ENCODE measurements around the gene GRIK2.

The GRIK2 gene

DNA sequence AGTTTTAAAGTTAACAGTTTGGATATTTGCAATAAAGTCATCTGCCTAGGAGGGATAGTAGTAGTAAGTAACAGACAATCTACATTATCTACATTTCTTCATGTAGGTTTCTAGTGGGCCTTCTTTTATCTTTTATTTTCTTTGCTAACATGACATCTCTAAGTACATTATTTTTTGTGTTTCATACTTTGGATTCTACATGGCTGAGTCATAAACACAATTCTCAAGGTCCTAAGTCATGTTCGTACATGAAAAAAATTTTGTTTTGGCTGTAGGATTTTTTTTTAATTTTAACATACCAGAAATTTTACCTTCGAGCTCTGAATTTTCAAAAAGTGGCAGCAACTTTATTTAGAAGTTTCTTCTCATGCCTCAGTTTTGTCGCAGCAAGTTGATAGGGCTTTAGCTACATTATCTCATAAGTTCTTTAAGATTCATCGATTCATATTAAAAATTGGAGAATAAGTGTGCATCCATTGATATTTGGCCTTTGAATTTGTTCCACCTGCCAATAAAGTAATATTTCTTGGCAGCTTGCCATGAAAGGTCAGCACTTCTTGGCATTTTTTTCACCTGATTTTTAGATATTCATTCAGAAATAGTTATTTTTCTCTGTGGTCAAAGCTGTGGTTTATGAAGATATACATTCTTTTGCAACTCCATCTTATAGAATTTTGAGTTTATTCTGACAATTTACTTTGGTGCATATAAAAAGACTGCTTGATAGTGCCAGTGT lies 146.2 kb downstream of the GRIK2 start:
- no peak for DNase-seq (ENCODE audit: low spot score)

DNA sequence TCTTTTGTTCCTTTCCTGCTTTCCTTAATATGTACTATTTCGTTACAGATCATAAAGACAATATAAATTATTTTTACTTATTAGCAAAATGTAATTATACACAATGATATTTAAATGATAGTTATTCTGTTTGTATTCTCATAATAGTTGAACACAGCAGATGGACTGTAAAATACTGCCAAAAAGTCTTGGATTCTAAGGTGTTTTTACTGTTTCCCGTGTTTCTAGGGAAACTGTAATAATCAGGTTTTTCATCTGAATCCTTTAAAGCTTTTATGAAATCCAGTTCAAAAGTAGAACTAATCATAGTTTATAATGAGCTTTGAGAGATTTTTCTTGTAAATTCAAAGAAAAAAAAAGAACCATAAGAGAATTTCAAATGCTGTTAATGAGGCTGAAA lies 148.4 kb downstream of the GRIK2 start:
- DNase-seq (ENCODE audit: low spot score) = no peak

DNA sequence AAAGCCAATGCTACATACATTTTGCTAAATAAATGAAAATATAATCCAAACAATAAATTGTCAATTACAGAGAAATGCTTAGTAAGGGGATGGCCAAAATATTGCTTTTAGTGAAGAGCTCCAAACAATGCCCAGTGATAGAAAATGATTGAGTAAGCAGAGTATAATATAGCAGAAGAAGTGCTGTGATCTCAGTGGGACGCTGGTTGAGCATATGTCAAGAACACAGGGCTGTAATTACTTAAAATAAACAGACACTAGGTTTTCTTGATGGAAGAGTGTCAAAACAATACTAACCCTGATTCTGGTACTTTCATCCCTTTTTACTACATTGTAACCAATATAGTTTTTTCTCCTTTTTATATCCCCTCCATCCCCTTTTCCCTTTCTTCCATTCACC lies 150.3 kb downstream of the GRIK2 start:
- DNase-seq (ENCODE audit: low spot score) = no peak

DNA sequence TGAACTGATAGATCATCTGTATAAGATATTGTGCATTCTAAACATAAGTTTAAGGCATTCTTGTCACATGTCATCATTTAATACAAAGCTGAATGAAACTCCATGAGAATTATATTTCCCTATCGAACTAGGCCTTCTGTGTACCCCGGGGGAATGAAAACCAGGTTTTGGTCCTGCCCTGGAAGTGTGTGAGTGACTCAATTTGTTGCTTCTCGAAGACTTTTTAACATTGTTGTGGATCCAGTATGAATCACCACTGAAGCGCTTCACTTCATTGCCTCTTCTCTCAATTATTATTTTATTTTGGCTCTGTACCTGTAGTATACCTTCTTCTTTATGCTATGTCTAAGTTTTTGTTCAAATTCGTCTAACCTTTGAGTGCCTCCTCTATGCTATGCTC lies 150.8 kb downstream of the GRIK2 start:
- DNase-seq (ENCODE audit: low spot score) = no peak

DNA sequence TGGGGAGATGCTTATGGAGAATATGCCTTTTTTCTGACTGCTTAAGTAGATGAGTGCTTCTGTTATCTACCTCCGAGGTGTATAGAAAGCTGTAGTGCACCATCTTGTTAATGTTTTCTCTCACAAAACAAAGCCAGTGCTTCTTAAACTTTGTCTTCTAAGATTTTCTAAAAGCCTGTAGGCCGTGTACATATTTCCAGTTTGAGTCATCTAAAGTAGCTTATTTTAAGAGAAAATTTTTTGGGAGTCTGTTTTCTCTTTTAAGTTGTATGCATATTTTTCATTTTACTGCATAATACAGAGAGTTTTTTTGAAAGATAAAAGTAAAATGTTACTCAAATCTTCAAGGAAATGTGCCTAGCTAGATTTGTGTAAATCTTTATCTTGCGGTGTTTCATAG lies 151.7 kb downstream of the GRIK2 start:
- no peak for DNase-seq (ENCODE audit: low spot score)

DNA sequence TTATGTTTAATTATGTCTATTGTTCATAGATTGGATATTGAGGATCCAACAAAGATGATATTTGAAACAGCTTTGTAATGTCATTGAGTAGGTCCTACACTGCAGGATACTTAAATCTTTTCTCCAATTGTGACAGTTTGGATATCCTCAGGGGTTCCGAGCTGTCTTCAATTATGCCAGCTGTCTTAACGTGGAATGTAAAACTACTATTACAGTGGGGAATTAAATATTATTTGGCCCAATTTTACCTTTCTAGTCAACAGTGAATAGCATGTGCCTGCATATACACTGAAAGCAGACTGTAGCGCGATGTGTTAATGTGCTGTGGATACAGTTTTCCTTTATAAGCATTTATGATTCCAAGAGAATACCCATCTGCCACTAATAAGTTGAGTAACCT lies 156.9 kb downstream of the GRIK2 start:
- no peak for DNase-seq (ENCODE audit: low spot score)

DNA sequence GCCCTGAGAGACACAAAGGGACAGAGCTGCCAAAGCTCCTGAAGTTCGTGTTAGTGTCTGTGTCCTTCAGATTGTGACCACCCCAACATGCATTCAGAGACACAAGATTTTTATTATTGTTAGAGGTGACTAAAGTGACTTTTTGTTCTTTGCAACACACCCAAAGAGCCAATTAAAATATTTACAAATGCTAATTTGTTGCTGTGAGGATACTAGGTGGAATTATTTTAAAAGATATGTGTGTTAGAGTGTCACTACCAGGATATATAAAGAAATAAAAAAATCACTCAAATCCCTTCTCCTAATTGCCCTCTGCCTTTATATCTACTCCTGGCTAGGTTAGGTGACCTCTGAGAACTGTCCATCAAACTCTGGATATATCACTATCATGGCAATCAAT lies 160.7 kb downstream of the GRIK2 start:
- DNase-seq (ENCODE audit: low spot score) = no peak

DNA sequence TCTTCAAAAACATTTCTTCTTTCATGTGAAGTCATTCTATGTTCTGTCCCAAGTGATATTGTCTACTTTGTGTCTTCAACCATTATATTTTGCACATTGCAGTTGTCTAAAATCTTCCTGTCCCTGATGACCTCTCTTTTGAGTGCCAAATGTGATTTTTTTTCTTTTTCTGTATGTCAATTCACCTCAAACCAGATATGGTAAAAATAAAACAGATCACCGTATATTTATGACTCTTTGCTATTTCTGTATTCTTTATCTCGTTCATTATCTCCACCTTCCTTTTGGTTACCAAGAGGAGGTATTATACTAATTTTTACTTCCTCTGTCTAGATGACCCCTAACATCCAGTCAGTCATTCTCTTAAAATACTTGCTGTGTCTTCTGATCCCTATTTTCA lies 165.2 kb downstream of the GRIK2 start:
- DNase-seq (ENCODE audit: low spot score) = no peak

DNA sequence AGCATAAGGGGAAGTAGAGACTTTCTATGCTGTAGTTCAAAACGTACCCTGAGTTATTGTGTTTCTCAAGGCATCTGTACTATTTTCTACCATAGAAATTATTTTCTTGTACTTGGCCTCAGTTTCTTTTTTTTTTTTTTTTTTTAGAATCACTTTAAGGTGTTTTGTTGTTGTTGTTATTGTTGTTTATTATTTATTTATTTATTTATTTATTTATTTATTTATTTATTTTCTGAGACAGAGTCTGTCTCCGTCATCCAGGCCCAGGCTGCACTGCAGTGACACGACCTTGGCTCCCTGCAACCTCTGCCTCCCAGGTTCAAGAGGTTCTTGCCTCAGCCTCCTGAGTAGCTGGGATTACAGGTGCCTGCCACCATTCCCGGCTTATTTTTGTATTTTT lies 179.1 kb downstream of the GRIK2 start:
- DNase-seq (ENCODE audit: low spot score) = no peak

DNA sequence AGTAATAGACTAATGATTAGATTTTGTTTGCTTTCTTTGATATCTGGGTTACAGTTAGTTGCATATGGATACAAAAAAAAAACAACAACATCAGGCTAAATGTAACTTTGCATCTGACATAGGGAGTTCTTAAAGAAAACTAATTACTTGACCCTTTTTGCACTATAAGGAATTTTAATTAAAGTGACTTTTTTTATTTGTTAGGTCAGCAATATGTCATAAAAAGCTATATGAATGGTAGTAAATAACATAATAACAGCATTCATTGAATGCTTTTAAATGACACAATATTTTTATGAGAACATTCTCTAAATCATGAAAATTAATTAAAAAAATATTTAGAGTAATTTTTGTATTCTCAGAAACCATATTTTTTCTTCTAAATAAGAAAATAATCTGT lies 183.6 kb downstream of the GRIK2 start:
- no peak for DNase-seq (ENCODE audit: low spot score)

DNA sequence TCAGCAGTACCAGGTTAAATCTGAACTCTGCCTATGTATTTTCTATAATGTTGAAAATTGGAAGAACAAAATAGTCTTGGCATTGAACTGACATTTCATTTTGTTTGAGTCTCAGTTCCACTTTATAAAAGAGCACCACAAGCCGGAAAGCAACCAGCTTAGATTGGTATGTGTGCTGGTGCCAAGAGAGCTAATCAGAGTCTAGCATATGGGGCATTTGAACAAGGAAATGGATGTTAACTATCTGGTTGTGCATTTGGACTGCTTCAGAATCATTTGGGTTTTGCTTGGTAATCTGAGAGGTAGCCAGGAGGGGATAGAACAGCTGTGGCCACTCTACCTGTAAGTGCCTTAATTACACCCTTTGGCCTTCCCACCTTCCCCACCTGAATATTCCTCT lies 184.8 kb downstream of the GRIK2 start:
- no peak for DNase-seq (ENCODE audit: low spot score)

DNA sequence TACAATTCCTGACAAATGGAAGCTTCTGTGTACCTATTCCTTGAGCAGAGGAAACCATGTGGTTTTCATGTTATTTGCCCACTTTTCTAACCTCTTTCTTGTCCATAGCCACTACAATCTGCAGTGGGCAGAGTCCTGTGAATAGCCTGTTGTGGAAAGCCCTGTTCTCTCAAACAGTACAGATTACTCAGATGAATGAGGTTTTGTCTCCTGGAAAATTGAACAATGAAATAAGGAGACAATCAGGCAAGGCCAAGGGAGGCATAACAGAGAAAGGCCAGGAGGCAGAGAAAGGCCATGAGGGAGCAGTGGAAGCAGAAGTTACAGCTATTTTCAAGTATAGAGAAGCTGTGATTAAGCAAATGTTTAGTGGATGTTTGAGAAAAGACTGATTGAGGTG lies 189.3 kb downstream of the GRIK2 start:
- DNase-seq (ENCODE audit: low spot score) = no peak

DNA sequence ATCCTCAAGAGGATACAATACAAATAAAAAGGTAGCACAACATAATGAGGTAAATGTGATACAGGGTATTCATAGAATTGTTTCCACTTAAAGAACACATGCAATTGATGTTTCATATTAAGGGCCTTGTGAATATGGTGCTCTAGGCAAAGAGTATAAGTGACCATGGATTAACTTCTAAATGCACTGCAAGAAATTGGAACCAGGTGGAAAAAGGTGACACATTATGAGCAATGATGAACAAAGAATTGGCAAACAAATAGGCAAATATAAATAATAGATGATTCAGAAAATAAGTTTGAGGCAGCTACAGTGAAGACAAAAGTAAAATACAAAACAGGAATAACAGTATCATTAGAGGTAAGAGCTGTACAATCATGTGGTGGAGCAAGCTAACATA lies 192.0 kb downstream of the GRIK2 start:
- no peak for DNase-seq (ENCODE audit: low spot score)

DNA sequence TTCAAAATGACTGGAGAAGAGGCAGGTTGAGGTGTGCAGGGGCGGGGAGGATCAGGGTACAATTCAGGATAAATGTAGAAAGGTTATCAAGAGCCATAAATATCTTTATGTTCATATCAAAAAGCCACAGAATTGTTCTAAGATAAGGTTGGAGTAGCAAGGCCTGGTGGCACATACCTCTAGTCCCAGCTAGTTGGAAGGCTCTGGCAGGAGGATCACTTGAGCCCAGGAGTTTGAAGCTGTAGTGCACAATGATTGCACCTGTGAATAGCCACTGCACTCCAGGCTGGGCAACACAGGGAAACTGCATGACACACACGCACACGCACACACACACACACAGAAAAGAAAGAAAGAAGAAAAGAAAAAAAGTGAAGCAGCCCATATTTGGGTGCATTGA lies 194.8 kb downstream of the GRIK2 start:
- no peak for DNase-seq (ENCODE audit: low spot score)

DNA sequence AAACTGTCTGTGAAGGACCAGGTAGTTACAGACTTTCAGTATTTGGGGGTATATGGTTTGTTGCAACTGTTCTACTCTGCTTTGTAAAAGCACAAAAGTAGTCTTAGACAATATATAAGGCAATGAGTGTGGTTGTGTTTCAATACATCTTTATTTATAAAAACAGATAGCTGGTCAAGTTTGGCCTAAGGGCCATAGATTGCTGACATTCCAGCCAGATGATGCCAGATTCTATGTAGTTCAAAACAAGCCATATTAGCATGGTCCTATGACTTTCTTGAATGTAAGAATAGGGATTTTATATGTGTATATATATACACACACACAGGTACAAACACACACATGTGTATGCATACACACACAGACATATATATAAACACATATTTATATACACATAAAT lies 201.8 kb downstream of the GRIK2 start:
- DNase-seq (ENCODE audit: low spot score) = no peak

DNA sequence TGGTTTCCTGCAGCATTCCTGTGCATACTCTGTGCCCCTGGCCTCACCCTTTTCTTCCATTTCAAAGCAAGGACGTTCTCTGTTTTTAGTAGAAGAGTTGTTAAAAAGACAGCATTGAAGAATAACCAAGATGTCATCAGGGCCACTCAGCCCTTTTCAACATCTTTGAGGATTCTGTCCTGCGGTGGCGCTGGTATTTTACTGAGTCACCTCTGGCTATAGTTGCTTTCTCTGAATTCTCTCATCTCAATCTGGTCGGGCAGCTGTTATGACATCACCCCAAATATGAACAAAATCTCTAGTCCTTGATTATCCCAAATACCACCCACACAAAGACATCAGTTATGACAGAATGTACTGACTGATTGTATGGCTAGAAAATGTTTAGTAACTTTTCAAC lies 204.2 kb downstream of the GRIK2 start:
- DNase-seq (ENCODE audit: low spot score) = no peak

DNA sequence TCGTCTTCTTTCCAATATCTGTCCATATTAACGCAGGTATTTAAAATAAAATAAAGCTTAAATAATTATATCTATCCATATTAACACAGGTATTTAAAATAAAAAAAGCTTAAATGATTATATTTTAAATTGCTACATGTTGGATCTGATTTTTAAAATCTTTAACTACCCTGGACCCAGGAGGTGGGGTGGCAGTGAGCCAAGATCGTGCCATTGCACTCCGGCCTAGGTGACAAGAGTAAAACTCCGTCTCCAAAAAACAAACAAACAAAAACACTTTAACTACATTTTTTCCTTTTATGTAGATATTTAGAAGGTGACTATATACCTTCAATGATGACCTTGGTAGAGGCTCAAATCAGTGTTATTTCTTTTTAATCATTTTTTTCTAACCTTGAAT lies 211.9 kb downstream of the GRIK2 start:
- DNase-seq (ENCODE audit: low spot score) = no peak

DNA sequence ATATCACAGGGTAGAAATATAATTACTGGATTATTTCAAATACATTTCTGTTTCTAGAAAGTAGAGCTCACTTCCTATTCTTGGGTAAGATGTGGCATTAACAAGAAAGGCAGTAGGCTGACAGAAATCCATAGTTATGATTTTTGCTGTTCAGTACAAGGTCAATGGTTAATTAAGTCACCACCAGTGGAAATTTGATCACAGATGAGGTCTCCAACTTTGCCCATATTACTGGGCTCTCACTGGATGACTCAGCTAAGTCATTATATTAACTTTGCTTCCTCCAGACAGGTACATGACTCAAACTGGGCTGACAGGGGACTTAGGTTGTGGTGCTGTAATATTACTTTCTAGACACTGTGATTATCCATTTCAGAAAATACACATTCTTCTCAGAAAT lies 212.4 kb downstream of the GRIK2 start:
- DNase-seq (ENCODE audit: low spot score) = no peak

DNA sequence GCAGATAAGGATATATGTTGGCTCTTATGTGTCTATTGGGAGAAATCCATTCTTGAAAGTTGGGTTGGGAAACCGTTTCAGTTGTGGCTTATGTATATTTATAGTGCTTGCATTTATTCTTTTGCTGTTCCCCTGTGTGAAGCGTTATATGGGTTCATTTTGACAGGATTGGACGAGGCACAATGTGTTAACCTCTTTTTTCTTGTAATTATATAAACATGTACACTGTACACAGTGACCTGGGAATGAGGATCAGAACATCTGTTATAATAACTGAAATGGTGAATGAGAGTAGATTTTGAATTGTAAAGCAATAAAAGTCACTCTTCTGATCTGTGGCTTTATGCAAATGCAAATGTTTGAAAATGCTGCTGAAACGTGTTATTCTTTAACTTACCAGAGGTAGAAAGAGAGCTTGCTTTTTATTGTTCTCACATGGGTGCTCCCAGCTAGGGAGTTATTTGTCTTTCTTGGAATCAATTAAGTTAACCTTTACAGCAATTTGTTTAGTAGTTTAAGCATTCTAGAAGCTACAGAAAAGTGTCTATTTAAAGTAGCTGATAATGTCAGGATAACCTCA lies 213.7 kb downstream of the GRIK2 start:
- DNase-seq (ENCODE audit: low spot score) = no peak

DNA sequence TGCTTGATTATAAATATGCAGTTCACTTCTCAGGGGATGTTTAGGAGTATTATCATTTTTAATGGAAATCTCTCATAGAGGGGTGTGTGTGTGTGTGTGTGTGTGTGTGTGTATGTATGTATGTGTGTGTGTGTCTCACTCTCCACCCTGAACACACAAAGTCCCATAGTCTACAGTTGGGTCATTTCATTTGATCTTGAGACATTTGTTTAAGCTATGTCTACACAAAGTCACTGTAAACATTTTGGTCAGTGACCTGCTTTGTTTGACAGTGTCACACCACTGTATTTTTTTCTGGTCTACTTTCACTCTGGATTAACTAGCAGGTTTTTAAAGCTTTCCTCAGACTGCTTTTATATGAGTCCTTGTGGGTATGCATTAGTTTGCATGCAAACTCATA lies 215.2 kb downstream of the GRIK2 start:
- DNase-seq (ENCODE audit: low spot score) = no peak

DNA sequence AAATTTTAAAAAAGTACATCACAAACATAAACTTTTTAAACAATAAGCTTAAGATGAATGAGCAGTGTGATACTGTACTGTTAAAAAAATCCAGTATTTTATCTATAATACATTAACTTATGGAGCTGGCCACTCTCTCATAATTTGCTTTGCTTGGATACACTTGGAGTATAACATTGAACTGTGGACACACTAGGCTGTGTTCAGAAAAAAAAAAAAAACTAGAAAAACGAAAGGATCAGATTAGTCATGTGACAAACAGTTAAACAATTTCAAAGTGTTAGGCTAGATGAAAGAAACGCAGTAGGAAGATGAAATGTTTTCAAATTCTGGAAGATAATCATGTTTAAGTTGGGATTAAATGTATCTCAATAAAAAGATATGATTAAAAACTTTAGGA lies 220.0 kb downstream of the GRIK2 start:
- DNase-seq (ENCODE audit: low spot score) = no peak

DNA sequence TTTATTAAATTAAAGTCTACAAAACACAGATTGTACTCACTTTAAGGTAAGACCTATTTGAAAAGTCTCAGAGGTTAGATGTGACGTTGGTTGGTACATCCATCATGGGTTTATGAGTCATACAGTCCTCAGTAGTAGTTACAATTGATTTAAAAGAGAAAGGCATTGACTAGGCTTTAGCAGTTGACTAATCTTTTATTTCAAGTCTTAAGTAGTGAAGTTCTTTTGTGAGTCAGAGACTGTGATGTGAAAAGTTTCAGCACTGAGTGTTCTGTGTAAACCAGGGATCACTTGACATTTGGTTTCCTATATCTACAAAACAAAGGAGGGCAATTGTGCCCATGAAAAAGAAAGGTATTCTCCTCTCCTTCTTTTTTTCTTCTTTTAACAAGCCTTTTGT lies 221.3 kb downstream of the GRIK2 start:
- DNase-seq (ENCODE audit: low spot score) = no peak

DNA sequence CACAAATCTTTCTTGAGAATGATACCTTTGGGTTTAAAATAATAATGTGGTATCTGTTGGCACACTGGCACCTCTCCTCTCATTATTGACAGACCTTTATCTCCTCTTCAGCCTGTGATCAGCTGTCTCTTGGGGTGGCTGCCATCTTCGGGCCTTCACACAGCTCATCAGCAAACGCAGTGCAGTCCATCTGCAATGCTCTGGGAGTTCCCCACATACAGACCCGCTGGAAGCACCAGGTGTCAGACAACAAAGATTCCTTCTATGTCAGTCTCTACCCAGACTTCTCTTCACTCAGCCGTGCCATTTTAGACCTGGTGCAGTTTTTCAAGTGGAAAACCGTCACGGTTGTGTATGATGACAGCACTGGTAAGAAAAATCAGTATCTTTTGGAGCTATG lies 232.8 kb downstream of the GRIK2 start:
- no peak for DNase-seq (ENCODE audit: low spot score)

DNA sequence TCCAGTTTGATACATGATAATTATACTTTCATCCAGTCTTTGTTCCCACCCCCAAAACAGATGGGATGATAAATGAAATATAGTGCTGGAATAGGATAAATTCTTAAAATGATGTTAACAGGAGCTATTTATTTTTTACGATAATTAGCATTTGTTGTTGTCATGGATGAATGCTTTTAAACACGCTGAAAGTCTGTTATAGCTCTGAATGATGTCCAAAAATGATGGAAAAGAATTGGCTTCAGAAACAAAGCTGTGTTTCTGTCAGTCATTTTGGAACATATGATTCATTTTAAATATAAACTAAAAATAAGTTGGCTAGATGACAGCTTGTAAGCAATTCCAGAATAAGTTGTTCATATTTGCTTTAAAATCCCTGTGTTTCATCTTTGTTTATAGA lies 237.4 kb downstream of the GRIK2 start:
- DNase-seq (ENCODE audit: low spot score) = no peak

All from left forelimb (tissue), 1 donor.